HG02938 (cell line): Measurements from ENCODE around the gene KCNH2.
A peak's percentile ranks its signal among the peaks of the same experiment; 100 is the strongest.

Source experiments
- ATAC-seq: cut with Tn5 transposase; IDR thresholded peaks from one replicate; pipeline ENCODE4 v1.9.1; 2021; ENCODE audit warnings: mild to moderate bottlenecking, moderate library complexity; ENCODE audit not compliant: unreplicated experiment

Gene KCNH2

DNA sequence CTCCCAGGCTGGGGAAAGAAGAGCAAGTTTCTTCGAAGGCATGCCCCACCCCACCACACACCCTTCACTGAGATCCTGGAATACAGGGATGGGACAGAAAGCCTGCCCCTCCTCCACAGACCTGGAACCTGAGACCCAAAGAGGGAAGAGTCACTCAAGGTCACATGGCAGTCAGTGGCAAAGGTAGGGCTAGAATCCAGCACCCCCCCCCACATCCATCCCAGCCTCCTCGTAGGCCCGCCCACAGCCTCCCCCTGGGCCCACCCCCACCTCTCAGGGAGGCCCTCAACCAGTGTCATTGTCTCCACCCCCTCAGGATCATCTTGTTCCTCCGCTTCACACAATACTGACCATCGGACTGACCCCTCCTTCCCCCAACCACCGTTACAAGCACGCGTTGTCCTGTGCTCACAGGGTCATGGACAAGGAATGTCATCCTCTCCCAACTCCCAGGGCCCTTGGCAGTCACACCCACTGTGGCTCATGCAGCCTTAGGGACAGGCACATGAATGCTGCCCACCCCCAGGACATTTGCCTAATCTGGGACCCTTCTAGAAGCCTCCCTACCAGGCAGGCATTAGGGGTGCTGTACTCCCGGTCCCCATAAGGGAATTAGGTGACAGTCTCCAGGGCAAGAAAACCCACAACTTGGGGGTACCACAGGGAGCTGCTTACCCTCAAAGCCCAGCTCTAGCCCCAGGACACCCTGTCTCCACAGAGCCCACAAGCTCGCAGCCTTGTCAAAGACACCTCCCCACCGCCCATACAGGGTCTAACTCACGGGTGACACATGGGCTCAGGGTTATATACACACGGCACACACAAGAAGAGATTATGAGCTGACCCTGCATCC is 1.4 kb downstream of the KCNH2 start:
- ATAC-seq, result no peak

- ATAC-seq, result no peak
These were observed 2.4 kb downstream of the KCNH2 start for GRCh38 chr7:150975536-150976319.

DNA sequence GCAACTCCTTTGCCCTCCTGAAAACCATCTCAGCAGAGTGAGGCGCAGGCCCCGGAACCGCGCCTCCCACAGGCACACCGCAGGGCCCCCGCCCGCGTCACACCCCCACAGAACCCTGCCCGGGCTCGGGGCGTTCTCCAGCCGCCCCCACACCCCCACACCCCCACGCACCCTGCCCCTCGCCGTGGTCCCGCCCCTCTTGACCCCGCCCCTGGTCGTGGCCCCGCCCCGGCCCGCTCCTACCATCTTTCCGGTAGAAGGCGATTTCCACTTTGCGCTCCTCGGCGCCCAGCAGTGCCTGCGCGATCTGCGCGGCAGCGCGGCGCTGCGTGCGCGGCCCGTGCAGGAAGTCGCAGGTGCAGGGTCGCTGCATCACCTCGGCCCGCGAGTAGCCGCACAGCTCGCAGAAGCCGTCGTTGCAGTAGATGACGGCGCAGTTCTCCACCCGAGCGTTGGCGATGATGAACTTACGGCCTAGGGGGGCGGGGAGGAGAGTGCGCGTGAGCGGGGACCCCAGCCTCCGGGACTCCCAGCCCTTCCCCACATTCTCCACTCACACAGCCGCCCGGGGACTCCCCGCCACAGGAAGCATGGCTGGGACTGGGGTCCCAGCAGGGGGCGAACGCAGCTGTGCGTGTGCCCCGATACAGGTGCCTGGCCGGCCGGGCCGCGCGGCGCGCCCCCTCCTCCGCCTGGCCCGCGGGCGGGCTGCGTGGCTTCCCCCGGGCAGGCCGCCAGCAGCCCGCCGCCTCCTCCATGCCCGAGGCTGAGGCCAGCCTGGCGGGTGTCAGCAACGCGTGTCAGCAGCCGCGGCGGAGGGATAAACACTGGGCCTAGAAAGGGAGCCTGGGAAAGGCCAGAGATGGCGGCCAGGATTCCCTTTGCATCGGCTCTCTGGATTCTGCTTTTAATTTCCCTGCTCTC is 3.4 kb downstream of the KCNH2 start:
- ATAC-seq, result peak; percentile 60

- no peak for ATAC-seq
These were observed 4.3 kb downstream of the KCNH2 start for GRCh38 chr7:150973571-150974451.

- ATAC-seq, result no peak
These were observed 5.4 kb downstream of the KCNH2 start for GRCh38 chr7:150972741-150973140.

- ATAC-seq, result no peak
These were observed 6.1 kb downstream of the KCNH2 start for GRCh38 chr7:150972023-150972468.

GRCh38 chr7:150971242-150972022 is 6.7 kb downstream of the KCNH2 start:
- no peak for ATAC-seq

GRCh38 chr7:150970424-150970823 is 7.7 kb downstream of the KCNH2 start:
- ATAC-seq, result no peak

GRCh38 chr7:150969475-150969874 is 8.6 kb downstream of the KCNH2 start:
- no peak for ATAC-seq

DNA sequence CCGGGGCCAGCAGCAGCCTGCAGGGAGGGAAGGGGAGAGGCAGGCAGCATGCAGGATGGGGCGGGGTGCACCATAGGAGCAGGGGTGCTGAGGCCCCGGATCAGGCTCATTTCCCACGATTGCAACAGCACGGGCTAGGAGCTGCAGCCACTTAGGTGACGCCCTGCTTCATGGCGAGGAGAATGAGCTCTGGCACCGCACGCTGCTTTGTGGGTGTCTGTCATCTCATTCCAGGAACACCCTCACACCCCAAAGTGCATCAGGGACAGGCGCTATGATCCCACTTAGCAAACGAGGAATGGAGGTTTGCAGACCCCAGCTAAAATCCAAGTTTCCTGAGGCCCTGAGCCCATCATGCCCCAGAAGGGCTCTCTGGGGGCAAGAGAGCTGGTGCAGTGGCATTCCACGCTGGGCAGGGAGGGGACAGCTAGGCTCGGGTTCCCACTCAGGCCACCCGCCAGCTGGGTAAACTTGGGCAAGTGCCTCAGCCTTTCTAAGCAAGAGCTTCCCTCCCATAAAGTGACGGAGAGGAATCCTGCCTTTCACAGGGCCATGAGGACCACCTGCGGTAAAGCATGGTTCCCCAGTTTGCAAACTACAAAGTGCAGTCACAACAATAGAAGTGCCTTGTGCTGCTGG is 9.3 kb downstream of the KCNH2 start:
- no peak for ATAC-seq

GRCh38 chr7:150968056-150968733 is 9.9 kb downstream of the KCNH2 start:
- ATAC-seq, result no peak

GRCh38 chr7:150967349-150967748 is 10.8 kb downstream of the KCNH2 start:
- ATAC-seq, result no peak

DNA sequence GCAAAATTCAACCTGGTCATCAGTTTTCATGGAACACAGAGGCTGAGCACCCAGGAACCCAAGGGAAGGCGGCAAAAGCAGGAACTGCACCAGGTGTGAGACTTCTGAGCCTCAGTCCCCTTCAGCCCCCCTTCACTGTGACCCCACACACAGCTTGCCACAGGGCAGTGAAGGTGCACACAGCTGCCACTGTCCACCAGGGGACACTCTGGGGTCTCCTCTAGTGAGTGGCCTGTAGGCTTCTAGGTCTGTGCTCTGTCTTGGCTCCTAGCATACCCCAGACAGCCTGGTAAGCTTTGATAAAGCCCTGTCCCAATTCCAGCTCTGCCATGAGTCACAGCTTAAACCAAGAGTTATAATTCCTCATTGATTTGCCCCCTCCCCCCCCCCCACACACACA is 12.1 kb downstream of the KCNH2 start:
- no peak for ATAC-seq

- no peak for ATAC-seq
These were observed 12.8 kb downstream of the KCNH2 start for GRCh38 chr7:150965273-150965830.

- no peak for ATAC-seq
These were observed 13.5 kb downstream of the KCNH2 start for GRCh38 chr7:150964593-150965111.

DNA sequence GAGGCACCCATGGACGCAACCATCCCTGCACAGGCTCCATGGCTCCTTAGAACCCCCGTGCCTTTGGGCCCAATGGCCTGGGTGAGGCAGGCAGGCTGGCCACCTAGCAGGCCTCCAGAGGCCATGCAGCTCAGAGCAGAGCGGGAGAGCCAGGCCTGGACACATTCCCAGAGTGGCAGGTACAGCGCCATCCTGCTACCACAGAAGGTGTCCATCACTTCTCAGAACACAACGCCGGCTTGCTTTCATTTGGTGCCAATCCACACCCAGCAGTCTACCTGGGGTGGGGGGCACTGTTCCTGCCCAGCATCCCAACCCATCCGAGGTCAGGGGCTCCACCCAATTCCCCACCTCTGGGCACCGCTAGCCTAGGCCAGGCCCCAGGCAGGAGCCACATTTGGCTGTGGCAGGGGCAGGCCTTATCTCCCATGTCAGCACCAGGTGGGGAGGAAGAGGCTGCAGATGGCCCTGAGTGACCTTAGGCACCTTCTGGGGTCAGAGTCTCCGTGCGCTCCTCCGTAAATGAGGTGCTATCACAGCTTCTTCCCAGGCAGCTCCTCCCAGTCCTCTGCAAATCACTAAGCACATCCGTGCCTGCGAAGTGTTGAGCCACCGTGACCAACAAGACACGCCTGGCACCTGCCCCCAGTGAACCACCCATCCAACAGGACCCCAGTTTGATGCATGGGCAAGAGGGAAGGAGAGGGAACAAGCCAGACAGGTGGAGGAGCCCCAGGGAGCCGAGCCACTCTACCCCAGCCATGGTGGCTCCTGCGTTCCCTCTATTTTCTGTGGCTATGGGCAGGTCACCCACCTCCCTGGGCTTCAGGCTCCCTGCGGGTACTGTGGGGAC is 14.2 kb downstream of the KCNH2 start:
- ATAC-seq, result no peak
